Lower leg skin (tissue), 4 donors: ENCODE measurements around the gene ZER1. TPM values are rescaled to one million over a fixed set of nuclear protein-coding genes. Genes with fewer than 3 reads are reported as not detected.

Experiments
- DNase-seq, 2 donors: peaks; one replicate each; pipeline ENCODE4 v3.0.0-alpha.2; 2019; ENCODE audit warnings: low spot score in 2 of 2
- H3K4me3 ChIP-seq: fragments of 200-600 bp; sonication (generic); 2 replicates; pipeline ENCODE4 v1.5.1; 2017; ENCODE audit warnings: mild to moderate bottlenecking, low read depth; ENCODE audit not compliant: poor library complexity, severe bottlenecking
- CTCF ChIP-seq, 3 donors: fragments of 450-650 bp; IDR thresholded peaks; one replicate each; pipeline ENCODE4 v1.5.1; 2016; ENCODE audit warnings: antibody characterized with exemption in 3 of 3, mild to moderate bottlenecking in 3 of 3, moderate library complexity in 2 of 3
- POLR2A ChIP-seq, 2 donors: fragments of 450-650 bp; IDR thresholded peaks; one replicate each; pipeline ENCODE4 v1.6.1; 2016 to 2017; ENCODE audit warnings: antibody characterized with exemption in 2 of 2, mild to moderate bottlenecking in 1 of 2, moderate library complexity in 1 of 2
- WGBS, 2 donors: methylation state at CpG; one replicate each; pipeline ENCODE4 v1.1.5; 2018; 5-methylcytosine and 5-hydroxymethylcytosine counted together
- intact Hi-C: fragments of 100-400 bp; cut with DNase I; formaldehyde crosslinking; loops from one replicate; pipeline ENCODE4 v1.15.0; 2023; ENCODE audit warnings: low total_unique reads
- total RNA-seq, 4 donors: library from RNA; depleted of rRNA; stranded (reverse); fragments of >200 nt; gene quantifications; one replicate each; pipeline ENCODE4 v1.1.0, GENCODE V29; 2016

ZER1 gene
- total RNA-seq, 4 donors from 2014 or later, result 66.5 to 104 (median 73.2) TPM

GRCh38 chr9:128792978-128793686, 21.4 kb upstream of the ZER1 start:
- no peak overlapping the region for H3K4me3 ChIP-seq
- no peak for TF ChIP-seq POLR2A (IDR thresholded peaks at IDR 0.05)
- TF ChIP-seq CTCF (IDR thresholded peaks at IDR 0.05), result no peak
- no peak for DNase-seq
- WGBS, 2 donors, result 83 to 89% methylated on average over 8 of the region's 8 CpGs
- intact Hi-C loops, result no loop called here

GRCh38 chr9:128792134-128792533, 20.4 kb upstream of the ZER1 start:
- H3K4me3 ChIP-seq, result no peak overlapping the region
- no peak for TF ChIP-seq CTCF (IDR thresholded peaks at IDR 0.05)
- no peak for TF ChIP-seq POLR2A (IDR thresholded peaks at IDR 0.05)
- WGBS, 2 donors, result 91 to 96% methylated on average over 6 to 9 of the region's 9 CpGs
- no peak for DNase-seq
- intact Hi-C loops, result no loop called here

GRCh38 chr9:128790536-128790935, 18.8 kb upstream of the ZER1 start:
- DNase-seq, result no peak
- no peak overlapping the region for H3K4me3 ChIP-seq
- TF ChIP-seq CTCF (IDR thresholded peaks at IDR 0.05) (no peak), POLR2A (IDR thresholded peaks at IDR 0.05) (no peak)
- 90 to 93% methylated on average over 4 of the region's 4 CpGs for whole genome bisulfite sequencing, 2 donors
- intact Hi-C loops, result no loop called here

- DNase-seq, result no peak
- TF ChIP-seq POLR2A (IDR thresholded peaks at IDR 0.05) (no peak), CTCF (IDR thresholded peaks at IDR 0.05) (no peak)
- intact Hi-C loops, result no loop called here
Measured at GRCh38 chr9:128788445-128788844, 16.7 kb upstream of the ZER1 start.

GRCh38 chr9:128787659-128788058, 15.9 kb upstream of the ZER1 start:
- peak overlapping the region; percentile 71 for H3K4me3 ChIP-seq
- no peak for TF ChIP-seq CTCF (IDR thresholded peaks at IDR 0.05)
- no peak for DNase-seq
- WGBS, 2 donors, result 1% methylated on average over 7 of the region's 7 CpGs
- intact Hi-C loops, result no loop called here

More at GRCh38 chr9:128788445-128788844, 16.7 kb upstream of the ZER1 start:
- 63 to 80% methylated on average over 1 of the region's 1 CpG for WGBS, 2 donors
- H3K4me3 ChIP-seq, result no peak overlapping the region
